Trophoblast cell (in vitro differentiated cells and primary cell): ENCODE measurements around the gene VASN.

Source experiments
- DNase-seq, 2 donors: peaks; one replicate each; pipeline ENCODE4 v3.0.0-alpha.2; 2016
- H2AFZ ChIP-seq: 2 replicates; pipeline ENCODE4 v1.6.1; 2013; ENCODE audit warnings: low read length, moderate library complexity, mild to moderate bottlenecking; ENCODE audit not compliant: insufficient read depth, poor library complexity
- H2AK5ac ChIP-seq: 2 replicates; pipeline ENCODE4 v1.6.1; 2013; ENCODE audit warnings: mild to moderate bottlenecking, low read length
- H2BK120ac ChIP-seq: 2 replicates; pipeline ENCODE4 v1.6.1; 2013; ENCODE audit warnings: low read length, mild to moderate bottlenecking, moderate library complexity; ENCODE audit not compliant: insufficient read depth, poor library complexity
- H2BK12ac ChIP-seq: 2 replicates; pipeline ENCODE4 v1.6.1; 2013; ENCODE audit warnings: mild to moderate bottlenecking, low read length, moderate library complexity
- H2BK5ac ChIP-seq: 2 replicates; pipeline ENCODE4 v1.6.1; 2013; ENCODE audit warnings: low read length, low read depth, moderate library complexity, mild to moderate bottlenecking; ENCODE audit not compliant: poor library complexity
- H3K14ac ChIP-seq: 2 replicates; pipeline ENCODE4 v1.6.1; 2013; ENCODE audit warnings: mild to moderate bottlenecking, low read length
- H3K18ac ChIP-seq: 2 replicates; pipeline ENCODE4 v1.6.1; 2013; ENCODE audit warnings: mild to moderate bottlenecking, low read length
- H3K23ac ChIP-seq: 2 replicates; pipeline ENCODE4 v1.6.1; 2013; ENCODE audit warnings: low read length
- H3K27ac ChIP-seq: 2 replicates; pipeline ENCODE4 v1.5.1; 2013; ENCODE audit warnings: low read depth, mild to moderate bottlenecking, inconsistent platforms, low read length, moderate library complexity
- H3K27me3 ChIP-seq: 2 replicates; pipeline ENCODE4 v1.6.1; 2013; ENCODE audit warnings: inconsistent platforms, mild to moderate bottlenecking, low read length, moderate library complexity; ENCODE audit not compliant: insufficient read depth
- H3K36me3 ChIP-seq, 2 experiments: 1 replicate in 1 of 2; 2 replicates in 1 of 2; pipeline ENCODE4 v1.6.1; 2013; ENCODE audit warnings: low read length in 2 of 2, mild to moderate bottlenecking in 2 of 2, moderate library complexity in 1 of 2; ENCODE audit not compliant: insufficient read depth in 2 of 2, control insufficient read depth in 1 of 2
- H3K4ac ChIP-seq: 2 replicates; pipeline ENCODE4 v1.6.1; 2013; ENCODE audit warnings: low read depth, mild to moderate bottlenecking, low read length, moderate library complexity
- H3K4me1 ChIP-seq, 2 experiments: 1 replicate in 1 of 2; 2 replicates in 1 of 2; pipeline ENCODE4 v1.6.1; 2013; ENCODE audit warnings: low read length in 2 of 2, mild to moderate bottlenecking in 2 of 2, moderate library complexity in 1 of 2; ENCODE audit not compliant: insufficient read depth in 2 of 2, control insufficient read depth in 1 of 2
- H3K4me2 ChIP-seq: 2 replicates; pipeline ENCODE4 v1.6.1; 2013; ENCODE audit warnings: inconsistent platforms, mild to moderate bottlenecking, low read length, moderate library complexity
- H3K4me3 ChIP-seq: 2 replicates; pipeline ENCODE4 v1.5.1; 2013; ENCODE audit warnings: mild to moderate bottlenecking, low read depth, low read length, inconsistent platforms
- H3K79me1 ChIP-seq: one replicate; pipeline ENCODE4 v1.6.1; 2013; ENCODE audit warnings: low read length
- H3K79me2 ChIP-seq: 2 replicates; pipeline ENCODE4 v1.6.1; 2013; ENCODE audit warnings: low read length, mild to moderate bottlenecking; ENCODE audit not compliant: control insufficient read depth, insufficient read depth, poor library complexity
- H3K9ac ChIP-seq: 2 replicates; pipeline ENCODE4 v1.6.1; 2013; ENCODE audit warnings: mild to moderate bottlenecking, low read length
- H3K9me3 ChIP-seq: 2 replicates; pipeline ENCODE4 v1.6.1; 2013; ENCODE audit warnings: low read depth, mild to moderate bottlenecking, control low read depth, inconsistent platforms, low read length; ENCODE audit not compliant: insufficient read depth
- H4K12ac ChIP-seq: 2 replicates; pipeline ENCODE4 v1.6.1; 2013; ENCODE audit warnings: low read depth, mild to moderate bottlenecking, low read length, moderate library complexity
- H4K8ac ChIP-seq: 2 replicates; pipeline ENCODE4 v1.6.1; 2013; ENCODE audit warnings: low read depth, mild to moderate bottlenecking, low read length, moderate library complexity
- H4K91ac ChIP-seq: one replicate; pipeline ENCODE4 v1.6.1; 2013; ENCODE audit warnings: low read depth, mild to moderate bottlenecking, low read length, moderate library complexity
- WGBS: extraction: QIAGEN DNeasy Blood & Tissue Kit; methylation state at CpG from one replicate; pipeline ENCODE4 v1.1.7; 2013; ENCODE audit warnings: missing lambda C conversion rate; ENCODE audit not compliant: insufficient read length, insufficient coverage; ENCODE audit errors: extremely low coverage; 5-methylcytosine and 5-hydroxymethylcytosine counted together

The VASN gene

GRCh38 chr16:4336701-4337539, 34.7 kb upstream of the VASN start:
- no peak overlapping the region for H3K9ac ChIP-seq
- no peak overlapping the region for H3K4me3 ChIP-seq
- H3K9me3 ChIP-seq = peaks cover 2% of the 10 kb centered on the region
- H2BK5ac ChIP-seq = no peak overlapping the region
- no peak overlapping the region for H3K14ac ChIP-seq
- H3K18ac ChIP-seq = no peak overlapping the region
- H3K27ac ChIP-seq = no peak overlapping the region
- no peaks in the 10 kb centered on the region for H3K27me3 ChIP-seq
- no peak overlapping the region for H4K12ac ChIP-seq
- no peak overlapping the region for H2AFZ ChIP-seq
- no peaks in the 10 kb centered on the region for H3K4me1 ChIP-seq
- no peak overlapping the region for H4K91ac ChIP-seq
- no peak overlapping the region for H4K8ac ChIP-seq
- DNase-seq = no peak
- H3K79me2 ChIP-seq = no peaks in the 10 kb centered on the region
- H3K79me1 ChIP-seq = no peaks in the 10 kb centered on the region
- WGBS = no CpG with 5 or more reads among the region's 41 CpGs
- H2AK5ac ChIP-seq = no peak overlapping the region
- peaks cover 75 to 76% of the 10 kb centered on the region in 2 experiments for H3K36me3 ChIP-seq
- no peak overlapping the region for H3K4me2 ChIP-seq
- H3K4ac ChIP-seq = no peak overlapping the region
- H2BK120ac ChIP-seq = no peak overlapping the region
- H3K23ac ChIP-seq = no peak overlapping the region
- no peak overlapping the region for H2BK12ac ChIP-seq

- no peaks in the 10 kb centered on the region for H3K4me1 ChIP-seq
- H3K9me3 ChIP-seq = peaks cover 2% of the 10 kb centered on the region
- no peak overlapping the region for H3K23ac ChIP-seq
- no peak overlapping the region for H2AFZ ChIP-seq
- H3K79me2 ChIP-seq = no peaks in the 10 kb centered on the region
- no peak overlapping the region for H4K91ac ChIP-seq
- no peak for DNase-seq
- no peak overlapping the region for H4K8ac ChIP-seq
- H2BK5ac ChIP-seq = no peak overlapping the region
- H2BK120ac ChIP-seq = no peak overlapping the region
- no peak overlapping the region for H3K9ac ChIP-seq
- H3K4me2 ChIP-seq = no peak overlapping the region
- no peak overlapping the region for H3K18ac ChIP-seq
- H3K79me1 ChIP-seq = no peaks in the 10 kb centered on the region
- no peak overlapping the region for H3K27ac ChIP-seq
- no peak overlapping the region for H2BK12ac ChIP-seq
- no peak overlapping the region for H3K14ac ChIP-seq
- H3K27me3 ChIP-seq = no peaks in the 10 kb centered on the region
- no peak overlapping the region for H2AK5ac ChIP-seq
- no peak overlapping the region for H3K4ac ChIP-seq
- no peak overlapping the region for H4K12ac ChIP-seq
- no peak overlapping the region for H3K4me3 ChIP-seq
- WGBS = no CpG with 5 or more reads among the region's 12 CpGs
- H3K36me3 ChIP-seq = peaks cover 68 to 71% of the 10 kb centered on the region in 2 experiments
Observed at GRCh38 chr16:4337540-4338088, 34.0 kb upstream of the VASN start.

GRCh38 chr16:4338125-4338582, 33.5 kb upstream of the VASN start:
- no peak overlapping the region for H3K27ac ChIP-seq
- no peak for DNase-seq
- no CpG with 5 or more reads among the region's 12 CpGs for WGBS
- no peak overlapping the region for H4K91ac ChIP-seq
- H3K4me3 ChIP-seq = no peak overlapping the region
- H3K27me3 ChIP-seq = no peaks in the 10 kb centered on the region
- no peak overlapping the region for H2AFZ ChIP-seq
- H3K18ac ChIP-seq = no peak overlapping the region
- H4K12ac ChIP-seq = peak overlapping the region; percentile 49
- peaks cover 2% of the 10 kb centered on the region for H3K9me3 ChIP-seq
- H3K4ac ChIP-seq = no peak overlapping the region
- no peak overlapping the region for H3K14ac ChIP-seq
- no peak overlapping the region for H3K4me2 ChIP-seq
- H3K36me3 ChIP-seq = peaks cover 67 to 70% of the 10 kb centered on the region in 2 experiments
- H3K4me1 ChIP-seq = no peaks in the 10 kb centered on the region
- H2AK5ac ChIP-seq = no peak overlapping the region
- H2BK5ac ChIP-seq = no peak overlapping the region
- H2BK120ac ChIP-seq = no peak overlapping the region
- H3K79me1 ChIP-seq = no peaks in the 10 kb centered on the region
- no peak overlapping the region for H3K9ac ChIP-seq
- H3K23ac ChIP-seq = no peak overlapping the region
- no peak overlapping the region for H2BK12ac ChIP-seq
- peaks cover under 1% of the 10 kb centered on the region for H3K79me2 ChIP-seq
- H4K8ac ChIP-seq = no peak overlapping the region

GRCh38 chr16:4338712-4339299, 32.8 kb upstream of the VASN start:
- Histone ChIP-seq H3K4me3 (no peak overlapping the region), H3K9me3 (peaks cover 2% of the 10 kb centered on the region), H3K4ac (no peak overlapping the region), H3K23ac (no peak overlapping the region), H2BK5ac (no peak overlapping the region), H3K27ac (no peak overlapping the region), H3K14ac (no peak overlapping the region), H2AFZ (no peak overlapping the region), H4K12ac (no peak overlapping the region), H4K8ac (no peak overlapping the region), H2BK12ac (no peak overlapping the region), H3K9ac (no peak overlapping the region), H3K36me3 (peaks cover 61 to 69% of the 10 kb centered on the region in 2 experiments), H3K79me2 (peaks cover 3% of the 10 kb centered on the region), H3K79me1 (no peaks in the 10 kb centered on the region), H2BK120ac (no peak overlapping the region), H3K4me1 (no peaks in the 10 kb centered on the region), H3K27me3 (no peaks in the 10 kb centered on the region), H3K18ac (no peak overlapping the region), H2AK5ac (no peak overlapping the region), H4K91ac (no peak overlapping the region), H3K4me2 (no peak overlapping the region)
- WGBS = no CpG with 5 or more reads among the region's 10 CpGs
- no peak for DNase-seq
